Neural cell (in vitro differentiated cells): ENCODE results near the gene P2RX1. TPM values are rescaled to one million over a fixed set of nuclear protein-coding genes. Genes with fewer than 3 reads are reported as not detected.

Source experiments
- H2AFZ ChIP-seq: fragments of 200-600, 300-800 bp; sonication (generic), shearing (Covaris generic); 2 replicates; pipeline ENCODE4 v1.6.0; 2014; ENCODE audit warnings: low read depth, mild to moderate bottlenecking, antibody characterized with exemption, low read length, moderate library complexity
- H3F3A ChIP-seq: fragments of 200-600 bp; shearing (Covaris generic); 2 replicates; pipeline ENCODE4 v1.6.1; 2016; ENCODE audit warnings: mild to moderate bottlenecking, moderate library complexity, mixed read lengths, antibody characterized with exemption, low read length; ENCODE audit not compliant: insufficient read depth, poor library complexity, severe bottlenecking
- H3K27ac ChIP-seq: fragments of 200-600, 300-800 bp; sonication (generic), shearing (Covaris generic); 2 replicates; pipeline ENCODE4 v1.5.1; 2014; ENCODE audit warnings: mild to moderate bottlenecking, low read length, moderate library complexity
- H3K27me3 ChIP-seq: fragments of 300-800, 200-600 bp; sonication (generic), shearing (Covaris generic); 2 replicates; pipeline ENCODE4 v1.6.0; 2014; ENCODE audit warnings: mild to moderate bottlenecking, low read depth, low read length, moderate library complexity; ENCODE audit not compliant: insufficient read depth
- H3K36me3 ChIP-seq: fragments of 300-800, 200-600 bp; sonication (generic), shearing (Covaris generic); 2 replicates; pipeline ENCODE4 v1.5.1; 2014; ENCODE audit warnings: mild to moderate bottlenecking, antibody characterized with exemption, low read length, moderate library complexity; ENCODE audit not compliant: insufficient read depth
- H3K4me2 ChIP-seq: fragments of 300-800, 200-600 bp; sonication (generic), shearing (Covaris generic); 2 replicates; pipeline ENCODE4 v1.6.0; 2014; ENCODE audit warnings: mild to moderate bottlenecking, low read length
- H3K4me3 ChIP-seq: fragments of 300-800, 200-600 bp; sonication (generic), shearing (Covaris generic); 2 replicates; pipeline ENCODE4 v1.5.1; 2014; ENCODE audit warnings: mild to moderate bottlenecking, low read length, moderate library complexity
- H3K79me2 ChIP-seq: fragments of 200-600 bp; shearing (Covaris generic); replicated peaks from 2 replicates; pipeline ENCODE4 v1.6.0; 2014; ENCODE audit warnings: mild to moderate bottlenecking, low read length, moderate library complexity; ENCODE audit not compliant: insufficient read depth
- H3K9ac ChIP-seq: fragments of 300-800, 200-600 bp; sonication (generic), shearing (Covaris generic); 2 replicates; pipeline ENCODE4 v1.6.1; 2016; ENCODE audit warnings: mild to moderate bottlenecking, low read length, mixed read lengths
- H3K9me2 ChIP-seq: fragments of 200-600 bp; shearing (Covaris generic); 2 replicates; pipeline ENCODE4 v1.6.1; 2016; ENCODE audit warnings: mild to moderate bottlenecking, low read length, mixed read lengths; ENCODE audit not compliant: insufficient read depth
- H3K9me3 ChIP-seq: fragments of 200-600, 300-800 bp; sonication (generic), shearing (Covaris generic); 2 replicates; pipeline ENCODE4 v1.6.1; 2016; ENCODE audit warnings: mild to moderate bottlenecking, mixed run types, low read length, moderate library complexity, mixed read lengths
- H4K20me1 ChIP-seq: fragments of 200-600 bp; shearing (Covaris generic); 2 replicates; pipeline ENCODE4 v1.6.1; 2016; ENCODE audit warnings: mild to moderate bottlenecking, mixed run types; ENCODE audit not compliant: insufficient read depth
- EP300 ChIP-seq: fragments of 450-650 bp; conservative IDR thresholded peaks from 2 replicates; pipeline ENCODE4 v1.6.1; 2014; ENCODE audit warnings: antibody characterized with exemption, mild to moderate bottlenecking, moderate library complexity; ENCODE audit not compliant: poor library complexity, severe bottlenecking
- EZH2 ChIP-seq: fragments of 200-600, 300-800 bp; shearing (Covaris generic), sonication (generic); IDR thresholded peaks from 2 replicates; pipeline ENCODE4 v1.6.1; 2014; ENCODE audit warnings: antibody characterized with exemption, low read length, borderline replicate concordance, mild to moderate bottlenecking; ENCODE audit not compliant: insufficient read depth, poor library complexity, severe bottlenecking
- MXI1 ChIP-seq: fragments of 450-650 bp; conservative IDR thresholded peaks from 2 replicates; pipeline ENCODE4 v1.6.1; 2014; ENCODE audit warnings: antibody characterized with exemption, mild to moderate bottlenecking; ENCODE audit not compliant: poor library complexity, severe bottlenecking
- POLR2AphosphoS5 ChIP-seq: IDR thresholded peaks from 2 replicates; pipeline ENCODE4 v1.6.1; 2012
- RAD21 ChIP-seq: fragments of 450-650 bp; conservative IDR thresholded peaks from 2 replicates; pipeline ENCODE4 v1.6.1; 2014; ENCODE audit warnings: antibody characterized with exemption, mild to moderate bottlenecking, moderate library complexity
- SMC3 ChIP-seq: fragments of 450-650 bp; conservative IDR thresholded peaks from 2 replicates; pipeline ENCODE4 v1.6.1; 2014; ENCODE audit warnings: antibody characterized with exemption, mild to moderate bottlenecking, moderate library complexity; ENCODE audit not compliant: poor library complexity
- TAF1 ChIP-seq: IDR thresholded peaks from 2 replicates; pipeline ENCODE4 v1.6.1; 2012; ENCODE audit warnings: low read depth
- polyA plus RNA-seq: library from polyadenylated mRNA; depleted of rRNA; stranded (reverse); fragments of >200 nt; gene quantifications from 2 replicates; pipeline ENCODE4 v1.2.3, GENCODE V29; 2014
- TF ChIP-seq, protein P1 (sequence below): IDR thresholded peaks from 2 replicates; pipeline ENCODE4 v1.6.1; 2012; ENCODE audit warnings: borderline replicate concordance
- TF ChIP-seq, protein P2 (sequence below): fragments of 450-650 bp; IDR thresholded peaks from 2 replicates; pipeline ENCODE4 v1.5.1; 2014; ENCODE audit warnings: antibody characterized with exemption, mild to moderate bottlenecking, moderate library complexity; ENCODE audit not compliant: poor library complexity, severe bottlenecking

Gene P2RX1
- polyA plus RNA-seq, 1 donor from 2014 or later, result not detected

DNA sequence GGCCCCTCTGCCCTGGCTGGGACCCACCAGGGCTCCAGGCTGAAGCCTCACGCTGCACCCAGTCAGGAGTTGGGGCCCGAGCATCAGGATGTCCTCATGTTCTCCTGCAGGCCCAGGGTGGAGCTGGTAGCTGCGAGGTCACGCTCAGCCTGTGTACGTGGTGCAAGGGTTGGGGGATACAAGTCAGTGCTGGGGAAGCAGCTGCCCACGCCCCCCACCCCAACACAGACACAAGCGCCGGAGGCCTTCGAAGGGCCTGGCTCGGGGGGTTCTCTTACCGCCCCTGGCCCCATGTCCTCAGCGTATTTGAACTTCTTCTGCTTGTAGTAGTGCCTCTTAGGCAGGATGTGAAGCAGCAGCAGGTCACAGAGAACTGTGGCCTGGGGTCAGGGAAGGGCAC lies 18.5 kb downstream of the P2RX1 start:
- Histone ChIP-seq H3K9me2 (no peaks in the 10 kb centered on the region), H3F3A (no peaks in the 10 kb centered on the region), H4K20me1 (no peaks in the 10 kb centered on the region), H3K79me2 (no peaks in the 10 kb centered on the region), H3K9ac (no peak overlapping the region), H3K27ac (no peak overlapping the region), H3K4me3 (no peak overlapping the region), H3K36me3 (no peaks in the 10 kb centered on the region), H3K27me3 (no peaks in the 10 kb centered on the region), H2AFZ (no peak overlapping the region), H3K4me2 (no peak overlapping the region), H3K9me3 (no peaks in the 10 kb centered on the region)
- TF ChIP-seq EP300, result no peak
- no peak for TF ChIP-seq SMC3
- TF ChIP-seq POLR2AphosphoS5, result no peak

DNA sequence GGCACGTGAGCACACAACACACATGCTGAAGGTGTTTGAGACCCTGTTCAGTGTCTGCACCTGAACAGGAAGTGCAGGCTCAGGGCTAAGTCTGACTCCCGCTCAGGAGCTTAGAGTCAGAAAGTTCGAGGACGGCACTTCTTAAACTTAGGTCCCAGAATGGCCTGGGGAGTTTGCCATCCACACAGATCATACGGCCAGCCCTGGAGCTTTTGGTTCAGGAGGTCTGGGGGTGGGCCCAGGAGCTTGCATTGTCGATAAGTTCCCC lies 19.4 kb downstream of the P2RX1 start:
- no peak overlapping the region for H3K27ac ChIP-seq
- H3K9ac ChIP-seq, result no peak overlapping the region
- no peak overlapping the region for H2AFZ ChIP-seq
- H3K4me3 ChIP-seq, result no peak overlapping the region
- no peaks in the 10 kb centered on the region for H4K20me1 ChIP-seq
- no peaks in the 10 kb centered on the region for H3K9me3 ChIP-seq
- TF ChIP-seq POLR2AphosphoS5, result no peak
- H3F3A ChIP-seq, result no peaks in the 10 kb centered on the region
- H3K36me3 ChIP-seq, result no peaks in the 10 kb centered on the region
- H3K27me3 ChIP-seq, result no peaks in the 10 kb centered on the region
- H3K9me2 ChIP-seq, result no peaks in the 10 kb centered on the region
- no peak overlapping the region for H3K4me2 ChIP-seq
- H3K79me2 ChIP-seq, result no peaks in the 10 kb centered on the region

DNA sequence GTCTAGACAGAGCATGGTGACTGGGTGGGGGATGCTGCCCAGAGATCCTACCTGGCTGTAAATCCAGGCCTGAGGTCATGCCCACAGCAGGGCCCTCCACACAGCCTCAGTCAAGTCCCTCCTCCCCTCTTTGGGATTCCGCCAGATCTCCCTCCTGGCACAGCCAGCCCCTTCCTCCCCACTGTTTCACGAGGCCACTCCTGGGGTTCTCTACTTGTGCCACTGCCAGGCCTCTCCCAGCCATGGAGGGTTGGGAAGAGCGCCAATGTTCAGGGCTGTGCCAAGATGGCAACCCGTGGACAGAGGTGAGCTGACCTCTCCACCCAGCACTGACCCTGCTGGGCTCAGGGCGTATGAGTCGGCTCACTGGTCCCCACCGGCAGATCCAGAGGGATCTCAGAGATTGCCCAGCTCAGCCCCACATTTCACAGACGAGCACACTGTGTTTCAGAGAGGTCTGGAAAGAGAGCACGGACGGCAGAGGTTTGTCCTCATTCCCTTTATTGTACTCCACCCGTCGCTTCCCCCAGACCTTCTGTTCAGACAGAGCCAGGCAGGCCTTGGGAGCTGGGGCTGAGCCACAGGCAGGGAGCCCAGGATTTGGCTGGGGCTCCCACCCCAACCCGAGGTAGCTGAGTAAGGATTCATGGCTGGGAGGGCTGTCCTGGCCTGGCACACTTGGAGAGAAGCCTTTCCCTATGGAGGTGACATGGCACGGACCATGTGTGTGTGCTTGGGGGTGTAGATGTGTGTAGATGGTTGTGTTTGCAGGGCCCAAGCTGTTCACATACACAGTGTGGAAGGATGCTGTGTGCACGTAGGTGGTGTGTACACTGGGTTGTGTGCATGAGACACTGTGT lies 19.9 kb downstream of the P2RX1 start:
- H3K9me2 ChIP-seq, result no peaks in the 10 kb centered on the region
- no peak overlapping the region for H2AFZ ChIP-seq
- H3K4me2 ChIP-seq, result no peak overlapping the region
- H3K4me3 ChIP-seq, result no peak overlapping the region
- H3K27me3 ChIP-seq, result no peaks in the 10 kb centered on the region
- no peaks in the 10 kb centered on the region for H3K79me2 ChIP-seq
- H3F3A ChIP-seq, result no peaks in the 10 kb centered on the region
- no peak for TF ChIP-seq MXI1
- H3K9me3 ChIP-seq, result no peaks in the 10 kb centered on the region
- no peak overlapping the region for H3K27ac ChIP-seq
- H3K36me3 ChIP-seq, result no peaks in the 10 kb centered on the region
- no peaks in the 10 kb centered on the region for H4K20me1 ChIP-seq
- H3K9ac ChIP-seq, result no peak overlapping the region

DNA sequence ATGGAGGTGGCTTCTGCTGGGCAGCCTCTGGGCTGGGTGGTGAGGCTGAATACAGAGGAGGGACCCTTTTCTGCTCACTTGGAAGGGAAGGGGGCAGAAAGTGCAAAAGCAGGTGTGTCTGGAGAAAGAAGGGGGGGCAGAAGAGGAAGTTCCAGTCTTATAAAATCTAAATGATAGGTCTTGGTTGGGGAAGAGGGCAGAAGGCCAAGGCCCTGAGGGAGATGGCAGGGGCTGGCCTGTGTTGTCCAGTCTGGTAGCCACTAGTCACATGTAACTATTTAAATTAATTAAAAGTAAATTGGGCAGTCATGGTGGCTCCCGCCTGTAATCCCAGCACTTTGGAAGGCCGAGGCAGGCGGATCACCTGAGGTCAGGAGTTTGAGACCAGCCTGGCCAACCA lies 20.9 kb downstream of the P2RX1 start:
- no peaks in the 10 kb centered on the region for H3K36me3 ChIP-seq

More for the DNA sequence above, 20.9 kb downstream of the P2RX1 start:
- H3K9ac ChIP-seq, result no peak overlapping the region
- H2AFZ ChIP-seq, result no peak overlapping the region
- TF ChIP-seq TAF1 (no peak), MXI1 (no peak), POLR2AphosphoS5 (no peak), EZH2 (no peak), EP300 (no peak), SMC3 (no peak), RAD21 (no peak)
- TF ChIP-seq, protein P1, sequence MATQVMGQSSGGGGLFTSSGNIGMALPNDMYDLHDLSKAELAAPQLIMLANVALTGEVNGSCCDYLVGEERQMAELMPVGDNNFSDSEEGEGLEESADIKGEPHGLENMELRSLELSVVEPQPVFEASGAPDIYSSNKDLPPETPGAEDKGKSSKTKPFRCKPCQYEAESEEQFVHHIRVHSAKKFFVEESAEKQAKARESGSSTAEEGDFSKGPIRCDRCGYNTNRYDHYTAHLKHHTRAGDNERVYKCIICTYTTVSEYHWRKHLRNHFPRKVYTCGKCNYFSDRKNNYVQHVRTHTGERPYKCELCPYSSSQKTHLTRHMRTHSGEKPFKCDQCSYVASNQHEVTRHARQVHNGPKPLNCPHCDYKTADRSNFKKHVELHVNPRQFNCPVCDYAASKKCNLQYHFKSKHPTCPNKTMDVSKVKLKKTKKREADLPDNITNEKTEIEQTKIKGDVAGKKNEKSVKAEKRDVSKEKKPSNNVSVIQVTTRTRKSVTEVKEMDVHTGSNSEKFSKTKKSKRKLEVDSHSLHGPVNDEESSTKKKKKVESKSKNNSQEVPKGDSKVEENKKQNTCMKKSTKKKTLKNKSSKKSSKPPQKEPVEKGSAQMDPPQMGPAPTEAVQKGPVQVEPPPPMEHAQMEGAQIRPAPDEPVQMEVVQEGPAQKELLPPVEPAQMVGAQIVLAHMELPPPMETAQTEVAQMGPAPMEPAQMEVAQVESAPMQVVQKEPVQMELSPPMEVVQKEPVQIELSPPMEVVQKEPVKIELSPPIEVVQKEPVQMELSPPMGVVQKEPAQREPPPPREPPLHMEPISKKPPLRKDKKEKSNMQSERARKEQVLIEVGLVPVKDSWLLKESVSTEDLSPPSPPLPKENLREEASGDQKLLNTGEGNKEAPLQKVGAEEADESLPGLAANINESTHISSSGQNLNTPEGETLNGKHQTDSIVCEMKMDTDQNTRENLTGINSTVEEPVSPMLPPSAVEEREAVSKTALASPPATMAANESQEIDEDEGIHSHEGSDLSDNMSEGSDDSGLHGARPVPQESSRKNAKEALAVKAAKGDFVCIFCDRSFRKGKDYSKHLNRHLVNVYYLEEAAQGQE, result no peak
- TF ChIP-seq, protein P2, sequence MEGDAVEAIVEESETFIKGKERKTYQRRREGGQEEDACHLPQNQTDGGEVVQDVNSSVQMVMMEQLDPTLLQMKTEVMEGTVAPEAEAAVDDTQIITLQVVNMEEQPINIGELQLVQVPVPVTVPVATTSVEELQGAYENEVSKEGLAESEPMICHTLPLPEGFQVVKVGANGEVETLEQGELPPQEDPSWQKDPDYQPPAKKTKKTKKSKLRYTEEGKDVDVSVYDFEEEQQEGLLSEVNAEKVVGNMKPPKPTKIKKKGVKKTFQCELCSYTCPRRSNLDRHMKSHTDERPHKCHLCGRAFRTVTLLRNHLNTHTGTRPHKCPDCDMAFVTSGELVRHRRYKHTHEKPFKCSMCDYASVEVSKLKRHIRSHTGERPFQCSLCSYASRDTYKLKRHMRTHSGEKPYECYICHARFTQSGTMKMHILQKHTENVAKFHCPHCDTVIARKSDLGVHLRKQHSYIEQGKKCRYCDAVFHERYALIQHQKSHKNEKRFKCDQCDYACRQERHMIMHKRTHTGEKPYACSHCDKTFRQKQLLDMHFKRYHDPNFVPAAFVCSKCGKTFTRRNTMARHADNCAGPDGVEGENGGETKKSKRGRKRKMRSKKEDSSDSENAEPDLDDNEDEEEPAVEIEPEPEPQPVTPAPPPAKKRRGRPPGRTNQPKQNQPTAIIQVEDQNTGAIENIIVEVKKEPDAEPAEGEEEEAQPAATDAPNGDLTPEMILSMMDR, result no peak
- H3K9me3 ChIP-seq, result no peaks in the 10 kb centered on the region
- H4K20me1 ChIP-seq, result no peaks in the 10 kb centered on the region
- no peaks in the 10 kb centered on the region for H3K9me2 ChIP-seq
- no peaks in the 10 kb centered on the region for H3F3A ChIP-seq
- no peaks in the 10 kb centered on the region for H3K79me2 ChIP-seq
- H3K4me2 ChIP-seq, result no peak overlapping the region
- no peak overlapping the region for H3K27ac ChIP-seq
- H3K27me3 ChIP-seq, result no peaks in the 10 kb centered on the region
- no peak overlapping the region for H3K4me3 ChIP-seq
